HL-60 (cell line): ENCODE data around the gene SNAI1.

Source experiments
- SPI1 ChIP-seq: IDR thresholded peaks from 2 replicates; pipeline ENCODE4 v1.6.1; 2012; ENCODE audit warnings: low read depth, mild to moderate bottlenecking, borderline replicate concordance
- TF ChIP-seq, protein P1 (sequence below): IDR thresholded peaks from one replicate; pipeline ENCODE4 v1.5.1; 2011; ENCODE audit warnings: low read length, control low read depth, inconsistent platforms; ENCODE audit not compliant: insufficient read depth

DNA sequence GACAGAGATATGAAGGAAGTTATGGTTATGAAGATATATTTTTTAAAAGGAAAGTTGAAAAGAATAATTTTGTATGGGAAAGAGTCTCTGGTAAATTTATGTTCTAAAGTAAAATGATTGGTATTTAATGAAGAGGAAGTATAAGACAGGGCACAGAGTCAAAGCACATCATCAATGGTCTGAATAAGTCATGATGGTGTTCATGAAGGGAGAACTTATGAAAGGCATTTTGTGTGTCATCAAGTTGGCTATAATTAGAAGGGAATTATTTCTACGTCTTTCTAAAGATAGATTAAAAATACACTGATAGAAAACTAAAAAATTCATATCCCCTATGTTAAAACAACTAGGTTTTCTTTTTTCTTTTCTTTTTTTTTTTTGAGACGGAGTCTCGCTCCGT is 21.4 kb upstream of the SNAI1 start:
- TF ChIP-seq, protein P1, sequence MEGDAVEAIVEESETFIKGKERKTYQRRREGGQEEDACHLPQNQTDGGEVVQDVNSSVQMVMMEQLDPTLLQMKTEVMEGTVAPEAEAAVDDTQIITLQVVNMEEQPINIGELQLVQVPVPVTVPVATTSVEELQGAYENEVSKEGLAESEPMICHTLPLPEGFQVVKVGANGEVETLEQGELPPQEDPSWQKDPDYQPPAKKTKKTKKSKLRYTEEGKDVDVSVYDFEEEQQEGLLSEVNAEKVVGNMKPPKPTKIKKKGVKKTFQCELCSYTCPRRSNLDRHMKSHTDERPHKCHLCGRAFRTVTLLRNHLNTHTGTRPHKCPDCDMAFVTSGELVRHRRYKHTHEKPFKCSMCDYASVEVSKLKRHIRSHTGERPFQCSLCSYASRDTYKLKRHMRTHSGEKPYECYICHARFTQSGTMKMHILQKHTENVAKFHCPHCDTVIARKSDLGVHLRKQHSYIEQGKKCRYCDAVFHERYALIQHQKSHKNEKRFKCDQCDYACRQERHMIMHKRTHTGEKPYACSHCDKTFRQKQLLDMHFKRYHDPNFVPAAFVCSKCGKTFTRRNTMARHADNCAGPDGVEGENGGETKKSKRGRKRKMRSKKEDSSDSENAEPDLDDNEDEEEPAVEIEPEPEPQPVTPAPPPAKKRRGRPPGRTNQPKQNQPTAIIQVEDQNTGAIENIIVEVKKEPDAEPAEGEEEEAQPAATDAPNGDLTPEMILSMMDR = no peak
- TF ChIP-seq SPI1 = no peak
